ENCODE measurements around the gene IGSF21.

The IGSF21 gene

GRCh38 chr1:18304151-18304869, 196.7 kb downstream of the IGSF21 start:
- DNase-seq, result no peak

GRCh38 chr1:18305182-18305795, 197.7 kb downstream of the IGSF21 start:
- no peak for DNase-seq

GRCh38 chr1:18307329-18307898, 199.8 kb downstream of the IGSF21 start:
- DNase-seq, result no peak

GRCh38 chr1:18309552-18310155, 202.1 kb downstream of the IGSF21 start:
- DNase-seq, result no peak

GRCh38 chr1:18312961-18313360, 205.4 kb downstream of the IGSF21 start:
- DNase-seq, result no peak

- no peak for DNase-seq
Measured at GRCh38 chr1:18313523-18313922, 205.9 kb downstream of the IGSF21 start.

GRCh38 chr1:18314399-18314798, 206.8 kb downstream of the IGSF21 start:
- DNase-seq, result no peak

GRCh38 chr1:18315449-18315848, 207.9 kb downstream of the IGSF21 start:
- no peak for DNase-seq

- no peak for DNase-seq
Measured at GRCh38 chr1:18316764-18317163, 209.2 kb downstream of the IGSF21 start.

GRCh38 chr1:18319099-18319498, 211.5 kb downstream of the IGSF21 start:
- no peak for DNase-seq

- DNase-seq, result no peak
Measured at GRCh38 chr1:18320051-18320450, 212.5 kb downstream of the IGSF21 start.

- no peak for DNase-seq
Measured at GRCh38 chr1:18322368-18323032, 214.9 kb downstream of the IGSF21 start.

GRCh38 chr1:18323259-18323658, 215.7 kb downstream of the IGSF21 start:
- DNase-seq, result no peak

GRCh38 chr1:18324246-18324645, 216.6 kb downstream of the IGSF21 start:
- DNase-seq, result no peak

GRCh38 chr1:18325136-18325535, 217.5 kb downstream of the IGSF21 start:
- DNase-seq, result no peak

- no peak for DNase-seq
Measured at GRCh38 chr1:18326211-18326897, 218.8 kb downstream of the IGSF21 start.

GRCh38 chr1:18327650-18328049, 220.1 kb downstream of the IGSF21 start:
- DNase-seq, result no peak

- DNase-seq, result no peak
Measured at GRCh38 chr1:18328803-18329202, 221.2 kb downstream of the IGSF21 start.

- no peak for DNase-seq
Measured at GRCh38 chr1:18329469-18330253, 222.1 kb downstream of the IGSF21 start.

- DNase-seq, result no peak
Measured at GRCh38 chr1:18332576-18332975, 225.0 kb downstream of the IGSF21 start.

GRCh38 chr1:18333220-18333619, 225.6 kb downstream of the IGSF21 start:
- DNase-seq, result no peak

GRCh38 chr1:18336801-18337200, 229.2 kb downstream of the IGSF21 start:
- no peak for DNase-seq
